ENCODE measurements around the gene GMFB. TPM values are rescaled to one million over a fixed set of nuclear protein-coding genes. Genes with fewer than 3 reads are reported as not detected.

GMFB gene
- total RNA-seq, 1 experiment from 2014 or later = 102 TPM

Other genes starting within 250 kb of the GMFB start
- gene CDKN3, start 92.0 kb downstream of the GMFB start, total RNA-seq (2014; rRNA removed; shearing (Covaris generic)) = 55.2 and 64.0 TPM in 2 replicates
- 147 and 155 TPM in 2 replicates for gene CNIH1, start 47.6 kb downstream of the GMFB start, total RNA-seq (2014; rRNA removed; shearing (Covaris generic))
- 17.1 and 19.3 TPM in 2 replicates for gene CGRRF1, start 20.9 kb upstream of the GMFB start, total RNA-seq (2014; rRNA removed; shearing (Covaris generic))
- 16.2 and 18.0 TPM in 2 replicates for gene SAMD4A, start 78.1 kb upstream of the GMFB start, total RNA-seq (2014; rRNA removed; shearing (Covaris generic))